Adrenal gland (tissue), 12 donors: ENCODE data around the gene CCDC159. TPM values are rescaled to one million over a fixed set of nuclear protein-coding genes. Genes with fewer than 3 reads are reported as not detected.

ENCODE experiments used
- DNase-seq, 7 donors: peaks; one replicate each; pipeline ENCODE4 v3.0.0-alpha.2; 2019 to 2020
- H3K27ac ChIP-seq, 5 donors: fragments of 200-600 bp; sonication (generic) in 4 of 5; 1 replicate in 3 of 5; 2 replicates in 2 of 5; pipeline versions ENCODE4 v1.5.1 to v1.8.0; 2016 to 2020; ENCODE audit warnings: mild to moderate bottlenecking in 1 of 5
- H3K27me3 ChIP-seq: fragments of 200-600 bp; 2 replicates; pipeline ENCODE4 v1.8.0; 2021
- H3K36me3 ChIP-seq, 2 donors: fragments of 200-600 bp; replicated peaks in 1 of 2; 1 replicate in 1 of 2; 2 replicates in 1 of 2; pipeline versions ENCODE4 v1.5.1 to v1.8.0; 2018 to 2022
- H3K4me1 ChIP-seq, 2 donors: fragments of 200-600 bp; replicated peaks in 1 of 2; 1 replicate in 1 of 2; 2 replicates in 1 of 2; pipeline versions ENCODE4 v1.5.1 to v1.8.0; 2018 to 2021
- H3K4me3 ChIP-seq, 4 donors: fragments of 200-600 bp; sonication (generic) in 3 of 4; one replicate each; pipeline ENCODE4 v1.5.1; 2016 to 2018
- H3K9me3 ChIP-seq, 3 donors: fragments of 200-600 bp; sonication (generic) in 1 of 3; replicated peaks in 1 of 3; 1 replicate in 2 of 3; 2 replicates in 1 of 3; pipeline versions ENCODE4 v1.5.1 to v1.8.0; 2016 to 2021
- POLR2A ChIP-seq, 2 donors: fragments of 450-650 bp; IDR thresholded peaks; one replicate each; pipeline ENCODE4 v1.6.1; 2017; ENCODE audit warnings: antibody characterized with exemption in 2 of 2, mild to moderate bottlenecking in 2 of 2, moderate library complexity in 1 of 2
- WGBS, 4 donors: extraction: QIAGEN DNeasy Blood & Tissue Kit in 2 of 4; methylation state at CpG; one replicate each; pipeline versions ENCODE4 v1.1.5 to v1.1.7; 2013 to 2017; 5-methylcytosine and 5-hydroxymethylcytosine counted together
- intact Hi-C, 2 donors: fragments of 100-400 bp; cut with DNase I; formaldehyde crosslinking; loops; one replicate each; pipeline versions ENCODE4 v1.14.1 to v1.15.0; 2022 to 2023
- polyA plus RNA-seq, 3 donors: library from polyadenylated mRNA; stranded (reverse); fragments of 200-250 nt in 2 of 3; fragments of 350-450 nt in 1 of 3; fragmentation: Illumina TruSeq in 1 of 3; extraction: RNeasy Lipid Tissue Mini Kit (QIAGEN cat#74804) in 1 of 3; gene quantifications; one replicate each; pipeline ENCODE4 v1.2.3, GENCODE V29; 2013 to 2014
- total RNA-seq, 9 donors: library from RNA; depleted of rRNA in 4 of 9; stranded (reverse); fragments of >200 nt in 4 of 9; fragments of 120-200 nt in 1 of 9; fragmentation: NEBNext Ultra II Directional in 1 of 9; extraction: Animal tissue kit (Norgen Biotek cat#: 25700) in 1 of 9; gene quantifications; one replicate each; pipeline versions ENCODE4 v1.1.0 to v1.2.4, GENCODE V29; 2013 to 2023
- TF ChIP-seq, protein P1 (sequence below), 6 experiments: fragments of 450-650 bp in 4 of 6; fragments of 200-600 bp in 2 of 6; sonication (generic) in 1 of 6; IDR thresholded peaks; 1 replicate in 5 of 6; 2 replicates in 1 of 6; pipeline versions ENCODE4 v1.5.1 to v1.8.0; 2016 to 2021; ENCODE audit warnings: antibody characterized with exemption in 6 of 6, mild to moderate bottlenecking in 2 of 6, moderate library complexity in 1 of 6
- donor health status: healthy with polysubstance abuse.
- donor health status: Bipolar disorder and iron deficiency.
- donor health status: DM: yes; HTN: yes; CAD: no.
- donor health status: DM: no; HTN: no; CAD: no.
- donor health status: DM: no; HTN: no; CAD: no.
- donor health status: DM: yes; HTN: yes; CAD: no.

The CCDC159 gene
- total and polyA plus RNA-seq, 12 donors, result 24.1 to 479 (median 58.8) TPM

DNA sequence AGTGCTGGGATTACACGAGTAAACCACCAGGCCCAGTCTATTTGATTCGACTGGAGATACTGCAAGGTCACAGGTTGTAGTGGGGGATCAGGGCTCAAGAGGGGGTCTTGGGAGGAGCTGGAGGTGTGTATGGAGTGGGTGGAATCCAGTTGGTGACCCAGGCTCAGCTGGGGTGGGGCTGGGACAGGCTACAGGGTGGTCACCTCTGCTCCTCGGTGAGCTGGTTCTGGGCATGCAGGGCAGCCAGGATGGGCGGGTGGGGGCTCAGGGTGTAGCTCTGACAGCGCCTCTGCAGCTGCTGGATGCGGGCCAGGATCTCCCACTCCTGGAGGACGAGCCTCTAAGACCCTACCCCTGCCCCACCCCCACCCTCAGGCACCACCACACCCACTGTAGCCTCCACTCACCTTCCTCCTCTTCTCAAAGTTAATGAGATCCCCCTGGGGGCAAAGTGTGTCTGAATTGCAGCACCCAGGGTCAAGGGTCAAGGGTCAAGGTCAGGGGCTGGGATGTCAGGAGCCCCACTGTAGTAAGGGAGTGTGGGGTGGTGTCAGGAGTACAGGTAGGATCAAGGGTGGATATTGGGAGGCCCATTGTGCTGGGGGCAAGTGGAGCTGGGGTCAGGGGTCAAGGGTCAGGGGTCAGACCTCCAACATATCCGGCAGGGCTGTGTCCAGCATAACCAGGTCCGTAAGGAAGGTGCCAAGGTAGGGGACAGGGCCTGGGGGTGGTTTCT, 55.7 kb downstream of the CCDC159 start:
- Histone ChIP-seq H3K9me3 (no peaks in the 10 kb centered on the region), H3K27me3 (no peaks in the 10 kb centered on the region), H3K4me3 (no peak overlapping the region), H3K4me1 (peaks cover 0 to 16% of the 10 kb centered on the region in 2 donors), H3K27ac (no peak overlapping the region), H3K36me3 (no peaks in the 10 kb centered on the region)
- TF ChIP-seq, protein P1, sequence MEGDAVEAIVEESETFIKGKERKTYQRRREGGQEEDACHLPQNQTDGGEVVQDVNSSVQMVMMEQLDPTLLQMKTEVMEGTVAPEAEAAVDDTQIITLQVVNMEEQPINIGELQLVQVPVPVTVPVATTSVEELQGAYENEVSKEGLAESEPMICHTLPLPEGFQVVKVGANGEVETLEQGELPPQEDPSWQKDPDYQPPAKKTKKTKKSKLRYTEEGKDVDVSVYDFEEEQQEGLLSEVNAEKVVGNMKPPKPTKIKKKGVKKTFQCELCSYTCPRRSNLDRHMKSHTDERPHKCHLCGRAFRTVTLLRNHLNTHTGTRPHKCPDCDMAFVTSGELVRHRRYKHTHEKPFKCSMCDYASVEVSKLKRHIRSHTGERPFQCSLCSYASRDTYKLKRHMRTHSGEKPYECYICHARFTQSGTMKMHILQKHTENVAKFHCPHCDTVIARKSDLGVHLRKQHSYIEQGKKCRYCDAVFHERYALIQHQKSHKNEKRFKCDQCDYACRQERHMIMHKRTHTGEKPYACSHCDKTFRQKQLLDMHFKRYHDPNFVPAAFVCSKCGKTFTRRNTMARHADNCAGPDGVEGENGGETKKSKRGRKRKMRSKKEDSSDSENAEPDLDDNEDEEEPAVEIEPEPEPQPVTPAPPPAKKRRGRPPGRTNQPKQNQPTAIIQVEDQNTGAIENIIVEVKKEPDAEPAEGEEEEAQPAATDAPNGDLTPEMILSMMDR (IDR thresholded peaks at IDR 0.05), result no peak
- no peak for TF ChIP-seq POLR2A (IDR thresholded peaks at IDR 0.05)
- DNase-seq, result no peak
- 81 to 86% (median 82%) methylated on average over 4 to 9 of the region's 9 CpGs for WGBS, 4 donors
- intact Hi-C loops, result no loop called here

Other genes with a start within 250 kb of the CCDC159 start
- 10 to 100 TPM in 1 of 9 donors, 1 to 10 TPM in 7, under 1 TPM in 1; 0.60 to 16.5 (median 4.9) TPM for gene SPC24, start 190.7 kb upstream of the CCDC159 start, total RNA-seq
- 1 to 10 TPM in 2 of 3 donors, under 1 TPM in 1; 0.84 to 9.8 (median 1.7) TPM for gene SPC24, start 190.7 kb upstream of the CCDC159 start, polyA plus RNA-seq
- gene KANK2, start 149.0 kb upstream of the CCDC159 start, total RNA-seq, result 100 to 1,000 TPM in 7 of 9 donors, 10 to 100 TPM in 2; 23.7 to 395 (median 137) TPM
- 100 to 1,000 TPM in 1 of 3 donors, 10 to 100 TPM in 2; 44.4 to 149 (median 62.7) TPM for gene KANK2, start 149.0 kb upstream of the CCDC159 start, polyA plus RNA-seq
- 1 to 10 TPM in 2 of 9 donors, under 1 TPM in 4, not detected in 3; 0.33 to 1.8 (median 0.61) TPM for gene ANGPTL8, start 106.9 kb upstream of the CCDC159 start, total RNA-seq
- 10 to 100 TPM in 1 of 3 donors, 1 to 10 TPM in 1, not detected in 1; 4.2 to 10.0 TPM for gene ANGPTL8, start 106.9 kb upstream of the CCDC159 start, polyA plus RNA-seq
- 100 to 1,000 TPM in 1 of 9 donors, 10 to 100 TPM in 8; 14.5 to 101 (median 34.1) TPM for gene DOCK6, start 84.0 kb upstream of the CCDC159 start, total RNA-seq
- gene DOCK6, start 84.0 kb upstream of the CCDC159 start, polyA plus RNA-seq, result 100 to 1,000 TPM in 1 of 3 donors, 10 to 100 TPM in 1, 1 to 10 TPM in 1; 4.5 to 152 (median 77.1) TPM
- not detected for gene TSPAN16, start 50.4 kb upstream of the CCDC159 start, total RNA-seq
- gene TSPAN16, start 50.4 kb upstream of the CCDC159 start, polyA plus RNA-seq, result not detected
- gene RAB3D, start 6.9 kb upstream of the CCDC159 start, total RNA-seq, result 10 to 100 TPM in 6 of 9 donors, 1 to 10 TPM in 3; 4.2 to 23.9 (median 13.4) TPM
- 1 to 10 TPM; 2.6 to 4.3 (median 3.3) TPM for gene RAB3D, start 6.9 kb upstream of the CCDC159 start, polyA plus RNA-seq
- 1,000 to 10,000 TPM in 1 of 9 donors, 100 to 1,000 TPM in 8; 185 to 1,314 (median 282) TPM for gene TMEM205, start 251 bp upstream of the CCDC159 start, total RNA-seq
- gene TMEM205, start 251 bp upstream of the CCDC159 start, polyA plus RNA-seq, result 100 to 1,000 TPM; 135 to 306 (median 207) TPM
- 10 to 100 TPM in 8 of 9 donors, 1 to 10 TPM in 1; 8.5 to 46.8 (median 42.6) TPM for gene PLPPR2, start 8.9 kb downstream of the CCDC159 start, total RNA-seq
- 10 to 100 TPM; 12.1 to 57.0 (median 39.9) TPM for gene PLPPR2, start 8.9 kb downstream of the CCDC159 start, polyA plus RNA-seq
- gene SWSAP1, start 28.1 kb downstream of the CCDC159 start, total RNA-seq, result 1 to 10 TPM; 2.6 to 5.5 (median 4.2) TPM
- 1 to 10 TPM; 2.1 to 8.4 (median 6.0) TPM for gene SWSAP1, start 28.1 kb downstream of the CCDC159 start, polyA plus RNA-seq
- gene EPOR, start 37.8 kb downstream of the CCDC159 start, total RNA-seq, result 10 to 100 TPM; 15.7 to 37.9 (median 23.8) TPM
- gene EPOR, start 37.8 kb downstream of the CCDC159 start, polyA plus RNA-seq, result 10 to 100 TPM in 2 of 3 donors, 1 to 10 TPM in 1; 6.8 to 74.0 (median 49.3) TPM
- gene RGL3, start 72.8 kb downstream of the CCDC159 start, total RNA-seq, result 10 to 100 TPM; 10.3 to 63.9 (median 33.0) TPM
- gene RGL3, start 72.8 kb downstream of the CCDC159 start, polyA plus RNA-seq, result 100 to 1,000 TPM in 1 of 3 donors, 10 to 100 TPM in 2; 24.2 to 207 (median 64.1) TPM
- 1 to 10 TPM in 8 of 9 donors, under 1 TPM in 1; 0.69 to 4.7 (median 2.5) TPM for gene ODAD3, start 88.6 kb downstream of the CCDC159 start, total RNA-seq
- 1 to 10 TPM; 3.1 to 7.9 (median 4.8) TPM for gene ODAD3, start 88.6 kb downstream of the CCDC159 start, polyA plus RNA-seq
- gene PRKCSH, start 89.1 kb downstream of the CCDC159 start, total RNA-seq, result 100 to 1,000 TPM in 8 of 9 donors, 10 to 100 TPM in 1; 64.4 to 359 (median 246) TPM
- gene PRKCSH, start 89.1 kb downstream of the CCDC159 start, polyA plus RNA-seq, result 100 to 1,000 TPM; 142 to 228 (median 177) TPM
- gene ELAVL3, start 134.5 kb downstream of the CCDC159 start, total RNA-seq, result 1 to 10 TPM in 3 of 9 donors, under 1 TPM in 3, not detected in 3; 0.11 to 5.4 (median 0.72) TPM
- gene ELAVL3, start 134.5 kb downstream of the CCDC159 start, polyA plus RNA-seq, result 1 to 10 TPM in 2 of 3 donors, under 1 TPM in 1; 0.47 to 1.5 (median 1.2) TPM
- gene ZNF653, start 159.3 kb downstream of the CCDC159 start, total RNA-seq, result 10 to 100 TPM in 6 of 9 donors, 1 to 10 TPM in 3; 4.2 to 18.4 (median 11.5) TPM
- gene ZNF653, start 159.3 kb downstream of the CCDC159 start, polyA plus RNA-seq, result 10 to 100 TPM in 2 of 3 donors, 1 to 10 TPM in 1; 5.1 to 37.7 (median 23.2) TPM
- gene ECSIT, start 182.6 kb downstream of the CCDC159 start, total RNA-seq, result 10 to 100 TPM; 47.7 to 99.7 (median 62.4) TPM
- 100 to 1,000 TPM in 2 of 3 donors, 10 to 100 TPM in 1; 28.7 to 122 (median 102) TPM for gene ECSIT, start 182.6 kb downstream of the CCDC159 start, polyA plus RNA-seq
- 10 to 100 TPM in 3 of 9 donors, 1 to 10 TPM in 5, under 1 TPM in 1; 0.94 to 20.5 (median 7.5) TPM for gene CNN1, start 192.3 kb downstream of the CCDC159 start, total RNA-seq
- 10 to 100 TPM; 15.5 to 76.5 (median 40.9) TPM for gene CNN1, start 192.3 kb downstream of the CCDC159 start, polyA plus RNA-seq
- gene ELOF1, start 212.7 kb downstream of the CCDC159 start, total RNA-seq, result 10 to 100 TPM; 24.4 to 67.6 (median 48.7) TPM
- gene ELOF1, start 212.7 kb downstream of the CCDC159 start, polyA plus RNA-seq, result 100 to 1,000 TPM in 2 of 3 donors, 10 to 100 TPM in 1; 60.7 to 127 (median 119) TPM
- 10 to 100 TPM in 5 of 9 donors, 1 to 10 TPM in 4; 1.4 to 28.8 (median 10.9) TPM for gene ACP5, start 231.1 kb downstream of the CCDC159 start, total RNA-seq
- gene ACP5, start 231.1 kb downstream of the CCDC159 start, polyA plus RNA-seq, result 100 to 1,000 TPM in 1 of 3 donors, 1 to 10 TPM in 2; 6.5 to 152 (median 9.0) TPM